Chondrocyte (in vitro differentiated cells): ENCODE measurements around the gene SLC25A13. TPM values are rescaled to one million over a fixed set of nuclear protein-coding genes. Genes with fewer than 3 reads are reported as not detected.

ENCODE experiments used
- DNase-seq: peaks from one replicate; pipeline ENCODE4 v3.0.0; 2021; ENCODE audit warnings: mixed read lengths, low spot score
- H3K27ac Mint-ChIP-seq: one replicate; pipeline ENCODE4 v1.8.0; 2021; ENCODE audit warnings: mild to moderate bottlenecking, moderate library complexity, mixed read lengths; ENCODE audit not compliant: unreplicated experiment
- H3K27me3 Mint-ChIP-seq: 2 replicates; pipeline ENCODE4 v1.8.0; 2021; ENCODE audit warnings: low read depth, mixed read lengths
- H3K36me3 Mint-ChIP-seq: 2 replicates; pipeline ENCODE4 v1.8.0; 2021; ENCODE audit warnings: low read depth, mixed read lengths
- H3K4me1 Mint-ChIP-seq: 2 replicates; pipeline ENCODE4 v1.8.0; 2021; ENCODE audit warnings: low read depth, mild to moderate bottlenecking, mixed read lengths
- H3K4me3 Mint-ChIP-seq: one replicate; pipeline ENCODE4 v1.8.0; 2021; ENCODE audit warnings: mild to moderate bottlenecking, moderate library complexity, mixed read lengths; ENCODE audit not compliant: unreplicated experiment
- H3K9me3 Mint-ChIP-seq: 2 replicates; pipeline ENCODE4 v1.8.0; 2021; ENCODE audit warnings: low read depth, mixed read lengths
- total RNA-seq: library from RNA; stranded (reverse); gene quantifications from 3 replicates; pipeline ENCODE4 v1.2.1, GENCODE V29; 2021
- TF ChIP-seq, protein P1 (sequence below): fragments of 200-600 bp; sonication (generic); IDR thresholded peaks from 2 replicates; pipeline ENCODE4 v1.5.0; 2021; ENCODE audit warnings: antibody characterized with exemption, mild to moderate bottlenecking, moderate library complexity

The SLC25A13 gene
- total RNA-seq, 1 donor from 2014 or later = 26.6 TPM

DNA sequence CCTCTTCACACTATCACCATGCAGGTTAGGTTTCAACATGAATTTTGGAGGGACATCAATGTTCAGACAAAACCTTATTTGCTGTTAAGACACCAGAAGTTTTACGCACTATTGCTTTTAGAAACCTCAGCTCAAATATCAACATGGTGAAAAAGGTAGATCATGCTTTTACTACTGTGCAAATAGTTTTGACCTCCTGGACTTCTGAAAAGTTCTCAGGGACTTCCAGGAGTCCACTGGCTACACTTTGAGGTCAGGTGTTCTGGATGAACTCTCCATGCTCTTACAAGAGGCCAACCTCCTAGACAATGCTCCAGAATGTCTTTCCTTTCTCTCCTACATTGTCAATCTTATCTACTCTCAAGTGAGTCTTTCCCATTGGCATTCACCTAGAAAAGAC lies 55.9 kb downstream of the SLC25A13 start:
- TF ChIP-seq, protein P1, sequence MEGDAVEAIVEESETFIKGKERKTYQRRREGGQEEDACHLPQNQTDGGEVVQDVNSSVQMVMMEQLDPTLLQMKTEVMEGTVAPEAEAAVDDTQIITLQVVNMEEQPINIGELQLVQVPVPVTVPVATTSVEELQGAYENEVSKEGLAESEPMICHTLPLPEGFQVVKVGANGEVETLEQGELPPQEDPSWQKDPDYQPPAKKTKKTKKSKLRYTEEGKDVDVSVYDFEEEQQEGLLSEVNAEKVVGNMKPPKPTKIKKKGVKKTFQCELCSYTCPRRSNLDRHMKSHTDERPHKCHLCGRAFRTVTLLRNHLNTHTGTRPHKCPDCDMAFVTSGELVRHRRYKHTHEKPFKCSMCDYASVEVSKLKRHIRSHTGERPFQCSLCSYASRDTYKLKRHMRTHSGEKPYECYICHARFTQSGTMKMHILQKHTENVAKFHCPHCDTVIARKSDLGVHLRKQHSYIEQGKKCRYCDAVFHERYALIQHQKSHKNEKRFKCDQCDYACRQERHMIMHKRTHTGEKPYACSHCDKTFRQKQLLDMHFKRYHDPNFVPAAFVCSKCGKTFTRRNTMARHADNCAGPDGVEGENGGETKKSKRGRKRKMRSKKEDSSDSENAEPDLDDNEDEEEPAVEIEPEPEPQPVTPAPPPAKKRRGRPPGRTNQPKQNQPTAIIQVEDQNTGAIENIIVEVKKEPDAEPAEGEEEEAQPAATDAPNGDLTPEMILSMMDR = no peak
- H3K36me3 Mint-ChIP-seq = peaks cover 8% of the 10 kb centered on the region

DNA sequence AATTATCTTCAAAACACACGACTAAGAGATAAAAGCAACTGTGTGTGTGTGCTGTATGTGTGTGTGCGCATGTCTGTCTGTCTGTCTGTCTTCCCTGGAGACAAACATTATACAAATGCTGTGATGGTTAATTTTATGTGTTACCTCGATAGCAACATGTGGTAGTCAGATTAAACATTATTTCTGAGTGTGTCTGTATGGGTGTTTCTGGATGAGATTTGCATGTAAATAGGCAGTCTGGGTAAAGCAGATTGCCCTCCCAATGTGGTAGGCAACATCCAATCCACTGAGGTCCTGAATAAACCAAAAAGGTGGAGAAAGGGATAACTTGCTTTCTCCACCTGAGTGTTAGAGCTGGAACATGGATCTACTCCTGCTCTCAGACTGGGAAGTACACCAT lies 67.9 kb downstream of the SLC25A13 start:
- Mint-ChIP-seq H3K36me3 (peaks cover 15% of the 10 kb centered on the region), H3K9me3 (peaks cover 32% of the 10 kb centered on the region), H3K27ac (no peak overlapping the region), H3K4me3 (no peak overlapping the region), H3K27me3 (no peaks in the 10 kb centered on the region), H3K4me1 (peaks cover 14% of the 10 kb centered on the region)
- TF ChIP-seq, protein P1 = no peak
- no peak for DNase-seq

More for the DNA sequence above, 55.9 kb downstream of the SLC25A13 start:
- no peak overlapping the region for H3K4me3 Mint-ChIP-seq
- DNase-seq = no peak
- H3K27ac Mint-ChIP-seq = no peak overlapping the region
- H3K4me1 Mint-ChIP-seq = no peaks in the 10 kb centered on the region
- H3K27me3 Mint-ChIP-seq = no peaks in the 10 kb centered on the region
- peaks cover 3% of the 10 kb centered on the region for H3K9me3 Mint-ChIP-seq

DNA sequence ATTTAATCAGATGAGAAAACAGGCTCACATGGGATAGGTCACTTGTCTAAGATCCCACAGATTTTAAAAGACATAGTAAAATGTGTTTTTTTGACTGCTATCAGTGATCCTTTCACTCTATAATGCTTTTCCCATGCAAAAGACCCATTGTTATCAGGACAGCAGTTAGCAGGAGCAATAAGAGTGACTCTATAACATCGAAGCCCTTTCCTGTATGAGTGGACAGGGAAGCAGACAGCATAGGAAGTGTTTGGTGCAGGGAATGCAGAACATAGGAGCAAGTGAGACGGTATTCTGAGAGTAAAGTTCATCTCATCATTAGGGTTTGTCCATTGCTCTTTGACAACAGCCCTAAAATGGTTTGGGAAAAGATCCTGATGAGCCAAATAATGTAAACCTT lies 68.5 kb downstream of the SLC25A13 start:
- Mint-ChIP-seq H3K36me3 (peaks cover 14% of the 10 kb centered on the region), H3K4me1 (peaks cover 14% of the 10 kb centered on the region), H3K9me3 (peaks cover 29% of the 10 kb centered on the region), H3K27me3 (no peaks in the 10 kb centered on the region), H3K27ac (no peak overlapping the region), H3K4me3 (no peak overlapping the region)
- TF ChIP-seq, protein P1 = no peak
- DNase-seq = no peak

DNA sequence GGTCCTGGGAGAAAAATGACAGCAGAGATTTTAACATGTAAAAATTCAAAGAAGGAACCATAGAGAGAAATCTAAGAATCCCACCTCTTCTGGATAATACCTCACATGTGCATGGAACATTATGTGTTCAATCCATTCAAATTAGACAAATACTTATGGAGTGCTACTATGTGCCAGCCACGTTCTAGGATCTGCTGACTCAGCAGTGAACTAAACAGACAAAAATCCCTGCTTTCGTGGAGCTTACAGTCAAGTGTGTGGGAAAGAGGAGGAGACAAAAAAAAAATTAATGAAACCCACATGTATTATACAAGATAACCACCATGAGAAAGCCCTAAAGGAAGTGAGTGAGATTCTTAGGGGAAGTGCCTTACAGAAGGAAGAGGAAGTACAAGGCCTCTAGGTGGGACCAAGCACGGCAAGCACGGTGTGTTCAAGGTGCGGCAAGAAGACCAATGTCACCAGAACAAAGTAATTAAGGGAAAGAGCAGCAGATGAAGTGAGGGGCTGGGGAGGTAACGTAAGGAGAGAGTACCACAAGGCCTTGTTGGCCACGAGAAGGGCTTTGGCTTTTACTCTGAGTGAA lies 71.0 kb downstream of the SLC25A13 start:
- Mint-ChIP-seq H3K4me3 (no peak overlapping the region), H3K36me3 (peaks cover under 1% of the 10 kb centered on the region), H3K4me1 (peaks cover 14% of the 10 kb centered on the region), H3K9me3 (peaks cover 6% of the 10 kb centered on the region), H3K27ac (no peak overlapping the region), H3K27me3 (no peaks in the 10 kb centered on the region)
- TF ChIP-seq, protein P1 = no peak
- DNase-seq = no peak

DNA sequence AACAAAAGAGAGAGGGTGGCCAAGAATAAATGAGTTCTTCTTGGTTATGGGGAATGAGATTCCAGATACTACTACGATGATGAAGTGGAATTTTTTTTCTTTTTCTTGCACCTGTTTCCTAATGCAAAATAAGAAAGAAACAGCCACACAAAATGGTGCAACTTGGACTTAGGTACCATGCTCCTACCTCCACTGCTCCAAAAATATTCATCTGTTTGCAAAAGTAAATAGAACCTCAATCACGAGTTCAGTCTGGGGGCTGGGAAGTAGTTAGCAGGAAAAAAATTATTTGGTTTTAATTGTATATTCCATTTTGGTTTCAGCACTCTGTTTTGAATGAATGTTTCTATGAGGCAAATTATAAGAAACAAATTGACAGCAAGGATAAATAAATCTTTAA lies 73.5 kb downstream of the SLC25A13 start:
- no peak for DNase-seq
- H3K36me3 Mint-ChIP-seq = no peaks in the 10 kb centered on the region
- peaks cover 6% of the 10 kb centered on the region for H3K9me3 Mint-ChIP-seq
- no peak overlapping the region for H3K27ac Mint-ChIP-seq
- H3K27me3 Mint-ChIP-seq = no peaks in the 10 kb centered on the region
- peaks cover 14% of the 10 kb centered on the region for H3K4me1 Mint-ChIP-seq
- TF ChIP-seq, protein P1 = no peak
- H3K4me3 Mint-ChIP-seq = no peak overlapping the region
